ENCODE measurements around the gene APOL3. TPM values are rescaled to one million over a fixed set of nuclear protein-coding genes. Genes with fewer than 3 reads are reported as not detected.
A peak's percentile ranks its signal among the peaks of the same experiment; 100 is the strongest.

Gene APOL3
- polyA plus RNA-seq, 1 donor from 2014 or later = not detected

GRCh38 chr22:36197065-36197440 is 36.5 kb upstream of the APOL3 start:
- no peaks in the 10 kb centered on the region for H3K27me3 ChIP-seq (ENCODE audit: insufficient read depth, low read depth, low read length)
- H3K9ac ChIP-seq (ENCODE audit: low read length) = no peak overlapping the region
- peak overlapping the region; percentile 8 for H2AFZ ChIP-seq (ENCODE audit: low read depth, low read length)
- no peaks in the 10 kb centered on the region for H3F3A ChIP-seq (ENCODE audit: insufficient read depth, low read length, poor library complexity, severe bottlenecking)
- H3K79me2 ChIP-seq (replicated peaks; ENCODE audit: insufficient read depth, low read length) = no peaks in the 10 kb centered on the region
- no peaks in the 10 kb centered on the region for H4K20me1 ChIP-seq (ENCODE audit: insufficient read depth)
- H3K9me2 ChIP-seq (ENCODE audit: insufficient read depth, low read length) = no peaks in the 10 kb centered on the region
- no peaks in the 10 kb centered on the region for H3K9me3 ChIP-seq (ENCODE audit: low read length)
- TF ChIP-seq TAF1 (IDR thresholded peaks at IDR 0.05; ENCODE audit: low read depth) (no peak), EZH2 (IDR thresholded peaks at IDR 0.05; ENCODE audit: borderline replicate concordance, insufficient read depth, low read length, poor library complexity, severe bottlenecking) (no peak), POLR2AphosphoS5 (IDR thresholded peaks at IDR 0.05) (no peak), REST (IDR thresholded peaks at IDR 0.05; ENCODE audit: borderline replicate concordance) (no peak), SMC3 (conservative IDR thresholded peaks at IDR 0.05; ENCODE audit: poor library complexity) (no peak), MXI1 (conservative IDR thresholded peaks at IDR 0.05; ENCODE audit: poor library complexity, severe bottlenecking) (no peak), EP300 (conservative IDR thresholded peaks at IDR 0.05; ENCODE audit: poor library complexity, severe bottlenecking) (no peak), CTCF (IDR thresholded peaks at IDR 0.05; ENCODE audit: poor library complexity, severe bottlenecking) (no peak), RAD21 (conservative IDR thresholded peaks at IDR 0.05) (no peak)
- no peak overlapping the region for H3K4me3 ChIP-seq (ENCODE audit: low read length)
- H3K27ac ChIP-seq (ENCODE audit: low read length) = peak overlapping the region; percentile 15
- no peak overlapping the region for H3K4me2 ChIP-seq (ENCODE audit: low read length)
- no peaks in the 10 kb centered on the region for H3K36me3 ChIP-seq (ENCODE audit: insufficient read depth, low read length)

GRCh38 chr22:36196254-36197064 is 35.9 kb upstream of the APOL3 start:
- no peaks in the 10 kb centered on the region for H3K9me2 ChIP-seq (ENCODE audit: insufficient read depth, low read length)
- H3K79me2 ChIP-seq (replicated peaks; ENCODE audit: insufficient read depth, low read length) = no peaks in the 10 kb centered on the region
- no peaks in the 10 kb centered on the region for H3K27me3 ChIP-seq (ENCODE audit: insufficient read depth, low read depth, low read length)
- H3K9me3 ChIP-seq (ENCODE audit: low read length) = no peaks in the 10 kb centered on the region
- no peak overlapping the region for H3K4me2 ChIP-seq (ENCODE audit: low read length)
- H3K27ac ChIP-seq (ENCODE audit: low read length) = no peak overlapping the region
- no peaks in the 10 kb centered on the region for H3K36me3 ChIP-seq (ENCODE audit: insufficient read depth, low read length)
- H3K4me3 ChIP-seq (ENCODE audit: low read length) = no peak overlapping the region
- no peak overlapping the region for H2AFZ ChIP-seq (ENCODE audit: low read depth, low read length)
- no peaks in the 10 kb centered on the region for H4K20me1 ChIP-seq (ENCODE audit: insufficient read depth)
- TF ChIP-seq MXI1 (conservative IDR thresholded peaks at IDR 0.05; ENCODE audit: poor library complexity, severe bottlenecking) = no peak
- TF ChIP-seq TAF1 (IDR thresholded peaks at IDR 0.05; ENCODE audit: low read depth) = no peak
- TF ChIP-seq CTCF (IDR thresholded peaks at IDR 0.05; ENCODE audit: poor library complexity, severe bottlenecking) = no peak
- no peak for TF ChIP-seq POLR2AphosphoS5 (IDR thresholded peaks at IDR 0.05)
- TF ChIP-seq RAD21 (conservative IDR thresholded peaks at IDR 0.05) = no peak
- no peak for TF ChIP-seq EZH2 (IDR thresholded peaks at IDR 0.05; ENCODE audit: borderline replicate concordance, insufficient read depth, low read length, poor library complexity, severe bottlenecking)
- no peak for TF ChIP-seq REST (IDR thresholded peaks at IDR 0.05; ENCODE audit: borderline replicate concordance)
- TF ChIP-seq EP300 (conservative IDR thresholded peaks at IDR 0.05; ENCODE audit: poor library complexity, severe bottlenecking) = no peak
- TF ChIP-seq SMC3 (conservative IDR thresholded peaks at IDR 0.05; ENCODE audit: poor library complexity) = no peak
- H3F3A ChIP-seq (ENCODE audit: insufficient read depth, low read length, poor library complexity, severe bottlenecking) = no peaks in the 10 kb centered on the region
- H3K9ac ChIP-seq (ENCODE audit: low read length) = no peak overlapping the region
